Measurements from ENCODE around the gene WRAP73. TPM values are rescaled to one million over a fixed set of nuclear protein-coding genes. Genes with fewer than 3 reads are reported as not detected.

Gene WRAP73
- total RNA-seq, 1 experiment from 2014 or later: 51.4 TPM

- TF ChIP-seq ZNF274 (IDR thresholded peaks at IDR 0.05; ENCODE audit: low read depth, low read length): no peak
- TF ChIP-seq ZFX (IDR thresholded peaks at IDR 0.05): no peak
- TF ChIP-seq POLR2A (IDR thresholded peaks at IDR 0.05; ENCODE audit: borderline replicate concordance, extremely low read depth, insufficient read depth, insufficient read length): no peak
- no peak for TF ChIP-seq ELF1 (IDR thresholded peaks at IDR 0.05; ENCODE audit: borderline replicate concordance, low read depth)
- TF ChIP-seq MAX (IDR thresholded peaks at IDR 0.05): no peak
- TF ChIP-seq EZH2phosphoT487 (IDR thresholded peaks at IDR 0.05; ENCODE audit: borderline replicate concordance): no peak
- TF ChIP-seq JUND (IDR thresholded peaks at IDR 0.05): no peak
- no peak for TF ChIP-seq CTCF (IDR thresholded peaks at IDR 0.05 in 2 of 3, conservative IDR thresholded peaks at IDR 0.05 in 1 of 3; ENCODE audit: borderline replicate concordance in 1 of 3, insufficient read depth in 1 of 3, low read depth in 2 of 3, low read length in 2 of 3)
- TF ChIP-seq SRF (IDR thresholded peaks at IDR 0.05; ENCODE audit: low read depth): no peak
- no TSS peak for BruUV-seq (replicated peaks)
- DNase-seq (ENCODE audit: low read depth, low spot score): no peak
- no peak overlapping the region for H3K9ac ChIP-seq (ENCODE audit: low read length)
- ChIA-PET POLR2A (no interaction called here), CTCF (no interaction called here), RAD21 (ENCODE audit: low non-redundant PET in 1 of 2, low total read pairs in 2 of 2, uncharacterized antibody in 2 of 2, unreplicated experiment in 2 of 2) (no interaction called here)
- intact Hi-C loops (cut with micrococcal nuclease): no loop called here
- H3K4me1 ChIP-seq (ENCODE audit: control insufficient read depth in 1 of 2, insufficient read depth in 2 of 2, low read length in 2 of 2): peaks cover 7 to 9% of the 10 kb centered on the region in 2 experiments; a peak in 3 of 4 replicates
- H3K36me3 ChIP-seq (ENCODE audit: control insufficient read depth in 1 of 2, insufficient read depth in 2 of 2, low read length in 2 of 2): no peaks in the 10 kb centered on the region
- ATAC-seq: no peak
- no peak overlapping the region for H2AFZ ChIP-seq (ENCODE audit: low read depth, low read length, poor library complexity, severe bottlenecking)
- peaks cover 1% of the 10 kb centered on the region; the same call in 1 of the 2 replicates for H3K79me2 ChIP-seq (ENCODE audit: insufficient read depth, low read length)
- no peaks in the 10 kb centered on the region for H3K9me2 ChIP-seq (ENCODE audit: insufficient read depth)
- no peaks in the 10 kb centered on the region for H3K27me3 ChIP-seq (ENCODE audit: insufficient read depth, low read length)
- no peak overlapping the region for H3K4me3 ChIP-seq (replicated peaks in 1 of 2; ENCODE audit: low read depth in 1 of 2, low read length in 2 of 2)
- no peak overlapping the region for H3K4me2 ChIP-seq (ENCODE audit: low read length)
- H4K20me1 ChIP-seq (ENCODE audit: insufficient read depth): no peaks in the 10 kb centered on the region
- H3K9me3 ChIP-seq (ENCODE audit: control insufficient read depth in 1 of 2, insufficient read depth in 1 of 2, low read depth in 1 of 2, low read length in 2 of 2): no peaks in the 10 kb centered on the region
- H3K27ac ChIP-seq (ENCODE audit: low read depth, low read length): no peak overlapping the region
These were observed 35.3 kb upstream of the WRAP73 start for GRCh38 chr1:3685222-3685621.

- no peak for ATAC-seq
- H3K27me3 ChIP-seq (ENCODE audit: insufficient read depth, low read length): no peaks in the 10 kb centered on the region
- BruUV-seq (replicated peaks): no TSS peak
- H3K4me1 ChIP-seq (ENCODE audit: control insufficient read depth in 1 of 2, insufficient read depth in 2 of 2, low read length in 2 of 2): peaks cover 7 to 13% of the 10 kb centered on the region in 2 experiments; a peak in 3 of 4 replicates
- H3K9ac ChIP-seq (ENCODE audit: low read length): no peak overlapping the region
- H3K9me3 ChIP-seq (ENCODE audit: control insufficient read depth in 1 of 2, insufficient read depth in 1 of 2, low read depth in 1 of 2, low read length in 2 of 2): no peaks in the 10 kb centered on the region
- ChIA-PET CTCF (no interaction called here), RAD21 (ENCODE audit: low non-redundant PET in 1 of 2, low total read pairs in 2 of 2, uncharacterized antibody in 2 of 2, unreplicated experiment in 2 of 2) (no interaction called here), POLR2A (no interaction called here)
- H2AFZ ChIP-seq (ENCODE audit: low read depth, low read length, poor library complexity, severe bottlenecking): no peak overlapping the region
- H3K9me2 ChIP-seq (ENCODE audit: insufficient read depth): no peaks in the 10 kb centered on the region
- intact Hi-C loops (cut with micrococcal nuclease): no loop called here
- H4K20me1 ChIP-seq (ENCODE audit: insufficient read depth): no peaks in the 10 kb centered on the region
- H3K4me2 ChIP-seq (ENCODE audit: low read length): no peak overlapping the region
- no peak overlapping the region for H3K27ac ChIP-seq (ENCODE audit: low read depth, low read length)
- DNase-seq (ENCODE audit: low read depth, low spot score): no peak
- H3K4me3 ChIP-seq (replicated peaks in 1 of 2; ENCODE audit: low read depth in 1 of 2, low read length in 2 of 2): no peak overlapping the region
- H3K79me2 ChIP-seq (ENCODE audit: insufficient read depth, low read length): peaks cover 11% of the 10 kb centered on the region; the same call in 1 of the 2 replicates
- H3K36me3 ChIP-seq (ENCODE audit: control insufficient read depth in 1 of 2, insufficient read depth in 2 of 2, low read length in 2 of 2): no peaks in the 10 kb centered on the region
- TF ChIP-seq YY1 (IDR thresholded peaks at IDR 0.05; ENCODE audit: extremely low read depth, insufficient replicate concordance, low read depth, low read length) (no peak), SP1 (IDR thresholded peaks at IDR 0.05; ENCODE audit: low read depth) (no peak), EZH2phosphoT487 (IDR thresholded peaks at IDR 0.05; ENCODE audit: borderline replicate concordance) (no peak), FOSL1 (IDR thresholded peaks at IDR 0.05; ENCODE audit: low read depth) (no peak), TCF7L2 (IDR thresholded peaks at IDR 0.05; ENCODE audit: borderline replicate concordance, extremely low read depth, insufficient read depth, insufficient read length) (no peak), SIN3A (IDR thresholded peaks at IDR 0.05; ENCODE audit: low read depth) (no peak), POLR2AphosphoS5 (IDR thresholded peaks at IDR 0.05; ENCODE audit: low read depth, low read length) (no peak), MAX (IDR thresholded peaks at IDR 0.05) (no peak), SRF (IDR thresholded peaks at IDR 0.05; ENCODE audit: low read depth) (no peak), ZFX (IDR thresholded peaks at IDR 0.05) (no peak), ZNF274 (IDR thresholded peaks at IDR 0.05; ENCODE audit: low read depth, low read length) (no peak), CBX3 (IDR thresholded peaks at IDR 0.05; ENCODE audit: low read depth) (no peak)
- TF ChIP-seq, protein P1, sequence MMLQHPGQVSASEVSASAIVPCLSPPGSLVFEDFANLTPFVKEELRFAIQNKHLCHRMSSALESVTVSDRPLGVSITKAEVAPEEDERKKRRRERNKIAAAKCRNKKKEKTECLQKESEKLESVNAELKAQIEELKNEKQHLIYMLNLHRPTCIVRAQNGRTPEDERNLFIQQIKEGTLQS (IDR thresholded peaks at IDR 0.05): no peak
These were observed 34.1 kb upstream of the WRAP73 start for GRCh38 chr1:3683992-3684391.
